RPMI7951 (cell line): ENCODE measurements around the gene ARHGAP9. TPM values are rescaled to one million over a fixed set of nuclear protein-coding genes. Genes with fewer than 3 reads are reported as not detected.
"Not testable (repeated sequence)": the region's sequence is repeated elsewhere in the genome, so short reads cannot be mapped to it uniquely, and the experiment has no call there.

Experiments used
- DNase-seq: peaks from one replicate; pipeline ENCODE4 v3.0.0-alpha.2; 2012; ENCODE audit warnings: low read depth
- total RNA-seq: library from RNA; depleted of rRNA; stranded (reverse); fragments of >200 nt; shearing (Covaris generic); gene quantifications from 2 replicates; pipeline ENCODE4 v1.2.3, GENCODE V29; 2014

ARHGAP9 gene
- total RNA-seq, 1 experiment from 2014 or later = not detected

GRCh38 chr12:57495051-57495701 is 15.5 kb upstream of the ARHGAP9 start:
- not testable (repeated sequence) for DNase-seq

DNA sequence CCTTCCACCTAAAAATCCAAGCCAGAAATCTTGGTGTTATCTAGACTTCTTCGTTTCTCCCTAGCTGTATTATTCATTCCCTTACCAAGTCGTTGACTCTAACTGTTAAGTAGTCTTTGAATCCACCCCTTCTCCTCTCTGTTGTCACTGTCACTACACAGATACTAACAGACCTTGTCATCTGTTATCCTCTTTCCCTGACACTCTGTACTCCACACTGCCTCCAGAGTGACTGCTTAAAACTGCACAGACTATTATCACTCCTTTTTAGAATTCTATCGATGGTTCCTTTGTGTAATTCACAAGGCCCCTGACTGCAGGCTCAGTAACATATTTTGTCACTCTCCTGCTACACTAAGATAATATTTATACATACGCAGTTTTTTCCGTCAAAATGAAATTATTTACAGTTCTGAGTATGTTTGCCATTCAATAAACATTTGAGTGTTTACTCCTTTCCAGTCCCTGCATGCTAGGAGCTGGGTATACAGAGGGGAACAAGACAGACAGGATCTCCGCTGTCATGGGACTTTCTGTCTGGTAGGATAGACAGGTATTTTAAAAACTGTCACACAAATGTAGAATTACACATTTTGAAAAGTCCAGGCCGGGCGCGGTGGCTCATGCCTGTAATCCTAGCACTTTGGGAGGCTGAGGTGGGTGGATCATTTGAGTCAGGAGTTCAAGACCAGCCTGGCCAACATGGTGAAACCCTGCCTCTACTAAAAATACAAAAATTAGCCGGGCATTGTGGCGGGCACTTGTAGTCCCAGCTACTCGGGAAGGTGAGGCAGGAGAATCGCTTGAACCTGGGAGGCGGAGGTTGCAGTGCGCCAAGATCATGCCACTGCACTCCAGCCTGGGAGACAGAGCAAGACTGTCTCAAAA is 12.0 kb upstream of the ARHGAP9 start:
- no peak for DNase-seq

DNA sequence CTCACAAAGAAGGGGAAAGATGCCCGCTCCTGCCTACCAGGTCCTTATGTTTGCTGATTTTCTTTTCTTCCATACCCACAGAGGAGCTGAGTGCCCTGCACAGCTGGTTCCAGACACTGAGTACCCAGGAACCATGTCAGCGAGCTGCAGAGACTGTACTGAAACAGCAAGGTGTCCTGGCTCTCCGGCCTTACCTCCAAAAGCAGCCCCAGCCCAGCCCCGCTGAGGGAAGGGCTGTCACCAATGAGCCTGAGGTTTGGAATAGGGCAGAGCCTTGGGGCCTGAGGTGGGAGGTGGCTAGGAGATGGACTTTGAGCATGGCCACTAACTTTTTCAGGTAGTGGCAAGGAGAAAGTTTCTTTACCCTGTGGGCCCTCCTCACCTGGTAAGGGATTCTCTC is 10.5 kb upstream of the ARHGAP9 start:
- no peak for DNase-seq

DNA sequence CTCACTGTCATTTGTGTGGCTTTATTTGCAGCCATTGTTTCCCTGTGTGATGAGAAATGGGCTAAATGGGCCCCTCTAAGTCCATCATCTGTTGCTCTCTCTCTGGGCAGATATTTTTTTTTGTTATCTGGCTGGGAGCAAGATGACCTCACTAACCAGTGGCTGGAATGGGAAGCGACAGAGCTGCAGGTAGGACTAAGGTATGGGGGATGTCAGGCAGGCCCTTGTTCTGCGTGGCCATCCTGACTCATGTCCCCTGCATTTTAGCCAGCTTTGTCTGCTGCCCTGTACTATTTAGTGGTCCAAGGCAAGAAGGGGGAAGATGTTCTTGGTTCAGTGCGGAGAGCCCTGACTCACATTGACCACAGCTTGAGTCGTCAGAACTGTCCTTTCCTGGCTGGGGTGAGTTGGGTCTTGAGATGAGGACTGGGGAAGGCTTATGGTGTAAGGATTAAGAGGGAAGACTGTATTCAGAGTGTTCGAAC is 9.5 kb upstream of the ARHGAP9 start:
- DNase-seq = peak; percentile 19

DNA sequence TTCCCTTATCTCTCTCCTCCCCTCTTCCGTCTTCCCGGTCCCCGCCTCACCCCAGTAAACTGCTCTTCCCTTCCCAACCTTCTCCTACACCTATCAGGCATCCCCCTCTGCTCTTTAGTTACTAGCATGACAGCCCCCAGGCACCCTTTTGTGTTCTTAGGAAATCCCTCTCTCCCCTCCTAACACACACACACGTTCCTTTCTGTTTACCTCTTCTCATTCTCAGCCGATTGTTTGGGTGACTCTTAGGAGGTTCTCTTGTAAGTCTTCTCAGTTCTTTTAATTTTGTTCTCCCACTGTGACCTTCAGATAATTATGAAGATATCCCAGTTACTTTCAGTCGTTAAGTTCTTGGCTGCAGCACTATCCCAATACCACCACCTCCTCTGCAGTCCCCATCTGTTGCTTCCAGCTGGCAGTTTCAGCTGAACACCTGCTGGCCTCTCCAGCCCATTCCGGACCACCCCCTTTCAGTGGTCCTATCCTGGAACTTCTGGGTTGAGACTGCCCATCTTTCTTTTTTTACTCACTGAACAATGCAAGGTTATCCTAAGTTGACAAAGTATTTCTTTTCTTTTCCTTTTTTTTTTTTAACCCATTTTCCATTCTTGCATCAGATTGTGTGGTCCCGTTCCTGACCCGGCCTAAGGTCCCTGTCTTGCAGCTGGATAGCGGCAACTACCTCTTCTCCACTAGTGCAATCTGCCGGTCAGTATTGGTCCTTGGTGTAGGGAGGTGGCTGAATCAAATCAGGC is 8.9 kb upstream of the ARHGAP9 start:
- no peak for DNase-seq

- DNase-seq = peak; percentile 95
Observed at GRCh38 chr12:57487597-57488401, 8.1 kb upstream of the ARHGAP9 start, which contains the start of gene MARS1. TSS of gene MARS1 (plus strand) at chr12:57488068. CDS start at chr12:57488091, 23 bp downstream.

DNA sequence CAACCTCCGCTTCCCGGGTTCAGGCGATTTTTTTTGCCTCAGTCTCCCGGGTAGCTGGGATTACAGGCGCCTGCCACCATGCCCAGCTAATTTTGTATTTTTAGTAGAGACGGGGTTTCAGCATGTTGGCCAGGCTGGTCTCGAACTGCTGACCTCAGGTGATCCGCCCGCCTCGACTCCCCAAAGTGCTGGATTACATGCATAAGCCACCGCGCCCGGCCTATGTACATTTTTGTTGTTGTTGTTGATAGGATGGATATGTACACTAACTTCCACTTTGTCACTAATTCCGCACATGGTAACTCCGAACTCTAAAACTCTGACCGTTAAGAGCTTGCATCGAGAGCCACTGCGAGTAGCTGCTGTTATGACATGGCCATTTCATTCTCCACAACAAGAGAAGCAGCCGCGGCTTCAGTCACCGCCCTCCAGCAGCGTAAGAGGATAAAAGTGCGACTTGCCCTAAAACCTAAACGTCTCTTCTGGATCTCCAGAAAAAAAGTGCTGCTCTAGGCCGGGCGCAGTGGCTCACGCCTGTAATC is 7.5 kb upstream of the ARHGAP9 start:
- DNase-seq = peak; percentile 14

GRCh38 chr12:57485695-57486094 is 6.0 kb upstream of the ARHGAP9 start:
- no peak for DNase-seq

- no peak for DNase-seq
Observed at GRCh38 chr12:57483466-57483865, 3.8 kb upstream of the ARHGAP9 start.

DNA sequence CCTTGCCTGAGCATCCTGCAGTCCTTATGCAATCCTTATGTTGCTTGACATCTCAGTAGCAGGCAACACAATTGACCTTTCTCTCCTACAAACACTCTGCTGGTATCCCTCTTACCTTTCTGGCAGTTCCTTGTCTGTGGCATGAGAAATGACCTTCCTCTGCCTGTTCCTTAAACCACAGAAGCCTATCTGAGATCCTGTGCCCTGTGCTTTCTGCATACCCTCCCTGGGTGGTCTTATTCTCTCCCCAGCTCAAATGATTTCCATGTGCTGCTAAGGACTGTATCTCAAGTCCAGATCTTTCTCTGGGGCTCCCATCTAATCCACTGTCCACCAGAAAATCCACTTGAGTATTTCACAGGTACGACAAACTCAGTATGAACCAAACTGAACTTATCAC is 2.0 kb upstream of the ARHGAP9 start:
- no peak for DNase-seq

- DNase-seq = no peak
Observed at GRCh38 chr12:57479043-57479375, 657 bp downstream of the ARHGAP9 start.

- no peak for DNase-seq
Observed at GRCh38 chr12:57477710-57478681, 1.7 kb downstream of the ARHGAP9 start.

DNA sequence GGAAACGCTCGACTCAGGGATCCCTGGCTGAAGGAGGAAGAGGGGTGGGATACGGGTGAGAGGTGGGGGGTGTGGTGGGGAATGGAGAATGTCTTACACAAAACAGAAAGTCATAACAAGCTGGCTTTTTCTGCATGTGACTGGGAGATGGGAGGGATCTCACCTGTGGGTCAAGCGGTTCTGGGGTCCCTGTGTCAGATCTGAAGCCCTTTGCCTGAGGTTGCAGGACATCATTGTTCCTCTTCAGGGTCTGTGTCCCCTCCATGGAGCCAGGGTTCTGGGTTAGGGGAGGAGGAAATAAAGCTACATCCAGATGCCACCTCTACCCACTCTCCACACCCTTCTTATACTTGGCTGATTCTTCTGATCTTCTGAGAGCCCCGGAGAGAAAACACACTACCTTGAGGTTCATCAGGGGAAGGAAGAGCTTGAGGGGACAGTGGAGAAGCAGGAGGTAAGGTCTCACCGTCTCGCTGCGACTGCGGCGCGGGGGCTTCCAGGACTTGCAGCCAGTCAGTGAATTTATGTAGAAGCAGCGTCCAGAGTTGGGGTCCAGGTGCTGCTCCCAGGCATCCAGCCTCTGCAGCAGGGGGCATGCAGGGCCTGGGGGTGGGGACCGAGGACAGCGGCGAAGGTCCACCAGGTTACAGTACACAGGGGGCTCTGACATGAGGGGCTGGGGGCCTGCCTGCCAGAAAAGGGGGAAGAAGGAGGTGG is 2.5 kb downstream of the ARHGAP9 start:
- DNase-seq = no peak

- DNase-seq = no peak
Observed at GRCh38 chr12:57476162-57476992, 3.3 kb downstream of the ARHGAP9 start.

GRCh38 chr12:57475271-57476161 is 4.2 kb downstream of the ARHGAP9 start:
- DNase-seq = no peak

DNA sequence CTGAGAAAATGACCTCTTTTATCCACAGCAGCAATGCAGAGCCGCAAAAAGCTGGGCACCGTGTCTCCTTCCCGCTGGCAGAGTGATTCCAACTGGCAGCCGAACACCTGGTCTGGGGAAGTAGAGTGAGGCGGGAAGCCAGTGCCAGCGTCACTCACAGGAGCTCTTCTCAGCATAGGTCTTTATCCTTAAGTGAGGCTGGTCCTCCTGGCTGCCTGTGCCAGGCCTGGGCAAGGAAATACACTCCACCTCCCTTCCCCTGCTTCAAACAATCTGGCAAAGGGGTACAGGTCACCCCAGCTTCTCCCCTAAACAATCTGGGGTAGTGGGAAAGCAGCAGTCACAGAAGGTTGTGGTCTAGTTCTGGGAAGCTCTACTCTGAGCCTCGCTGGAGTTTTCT is 4.8 kb downstream of the ARHGAP9 start:
- DNase-seq = no peak

DNA sequence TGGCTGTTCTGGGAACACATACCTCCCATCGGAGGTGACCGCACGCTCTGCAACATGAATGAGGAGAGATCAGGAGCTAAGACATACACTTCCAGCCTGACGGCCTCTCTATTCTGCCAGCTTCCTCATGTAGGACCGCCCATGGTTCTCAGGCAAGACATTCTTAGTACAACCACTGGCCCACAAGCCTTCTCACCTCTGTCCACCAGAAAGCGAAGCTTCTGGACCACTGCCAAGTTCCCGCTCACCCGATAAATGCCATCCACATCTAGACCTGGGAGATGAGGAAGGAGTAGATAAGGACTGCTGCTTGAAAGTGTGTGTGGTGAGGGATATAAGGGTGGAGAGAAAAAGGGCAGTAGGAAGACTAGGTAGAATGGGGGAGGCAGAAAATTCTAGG is 5.2 kb downstream of the ARHGAP9 start:
- DNase-seq = no peak
